GM12878 (cell line): Measurements from ENCODE around the gene SLAMF8. TPM values are rescaled to one million over a fixed set of nuclear protein-coding genes. Genes with fewer than 3 reads are reported as not detected.

Experiments used
- ATAC-seq: fragments of 200-7000 bp; cut with Tn5 transposase; 3 replicates; pipeline ENCODE4 v1.9.1; 2020; ENCODE audit warnings: mild to moderate bottlenecking, moderate library complexity
- BruUV-seq: library from RNA; stranded (reverse); fragments of 400-500 nt; replicated peaks from 2 replicates; lab custom pipeline; 2021; lab: Mats Ljungman, UMichigan
- CTCF ChIA-PET: fragments of 300-600 bp; sonication (Branson Sonifier 250); formaldehyde crosslinking; extraction: SDS; loops from one replicate; lab custom pipeline; 2021; ENCODE audit warnings: inconsistent platforms; lab: Yijun Ruan, JAX
- POLR2A ChIA-PET: fragments of 350-600 bp; formaldehyde crosslinking; extraction: SDS; loops from one replicate; lab custom pipeline; 2021; ENCODE audit warnings: inconsistent platforms; lab: Charles Lee
- RAD21 ChIA-PET: fragments of 300-600 bp; sonication (Branson Sonifier 250); formaldehyde crosslinking; loops from one replicate; lab custom pipeline; 2023; ENCODE audit warnings: antibody characterized with exemption; ENCODE audit not compliant: unreplicated experiment; lab: Charles Lee
- SMC1A ChIA-PET: fragments of 300-600 bp; sonication (Branson Sonifier 250); formaldehyde crosslinking; loops from one replicate; lab custom pipeline; 2023; ENCODE audit not compliant: unreplicated experiment, uncharacterized antibody; lab: Charles Lee
- DNase-seq: peaks from one replicate; pipeline ENCODE4 v3.0.0-alpha.2; 2011; ENCODE audit warnings: low read depth, low spot score
- FAIRE-seq: peaks from 3 replicates; lab custom pipeline; 2011; peaks lifted over from hg19 to GRCh38; lab: Jason Lieb, UNC
- H2AFZ ChIP-seq: 2 replicates; pipeline ENCODE4 v1.6.0; 2011; ENCODE audit warnings: low read depth, low read length, control low read depth; ENCODE audit not compliant: control insufficient read depth
- H3K27ac ChIP-seq: 2 replicates; pipeline ENCODE4 v1.5.1; 2011; ENCODE audit warnings: control low read depth; ENCODE audit not compliant: control insufficient read depth, insufficient read depth
- H3K27me3 ChIP-seq, 2 experiments: replicated peaks in 1 of 2; 2 replicates each; pipeline versions ENCODE4 v1.6.0 to v1.6.1; 2011; ENCODE audit warnings: low read length in 1 of 2; ENCODE audit not compliant: control insufficient read depth in 2 of 2, insufficient read depth in 2 of 2
- H3K36me3 ChIP-seq, 2 experiments: 2 replicates each; pipeline ENCODE4 v1.5.1; 2011; ENCODE audit warnings: low read length in 1 of 2; ENCODE audit not compliant: control insufficient read depth in 2 of 2, insufficient read depth in 2 of 2
- H3K4me1 ChIP-seq: 2 replicates; pipeline ENCODE4 v1.6.1; 2011; ENCODE audit warnings: mild to moderate bottlenecking, low read length, moderate library complexity, mixed read lengths; ENCODE audit not compliant: control insufficient read depth, insufficient read depth
- H3K4me2 ChIP-seq: 2 replicates; pipeline ENCODE4 v1.6.0; 2011; ENCODE audit warnings: control low read depth; ENCODE audit not compliant: control insufficient read depth, insufficient read depth
- H3K4me3 ChIP-seq: fragments of 200-600 bp; sonication (generic); 2 replicates; pipeline ENCODE4 v1.5.1; 2016
- H3K79me2 ChIP-seq: 2 replicates; pipeline ENCODE4 v1.6.0; 2011; ENCODE audit warnings: low read length; ENCODE audit not compliant: control insufficient read depth, insufficient read depth
- H3K9ac ChIP-seq: 2 replicates; pipeline ENCODE4 v1.8.0; 2011; ENCODE audit warnings: low read length, control low read depth, mixed read lengths; ENCODE audit not compliant: control insufficient read depth, insufficient read depth
- H3K9me3 ChIP-seq: replicated peaks from 3 replicates; pipeline ENCODE4 v1.5.1; 2011; ENCODE audit warnings: mild to moderate bottlenecking, low read length; ENCODE audit not compliant: control insufficient read depth, insufficient read depth
- H4K20me1 ChIP-seq: 2 replicates; pipeline ENCODE4 v1.6.0; 2011; ENCODE audit not compliant: control insufficient read depth, insufficient read depth
- BHLHE40 ChIP-seq, 2 experiments: fragments of 450-650 bp in 1 of 2; IDR thresholded peaks; 2 replicates each; pipeline ENCODE4 v1.6.1; 2011 to 2017; ENCODE audit warnings: low read depth in 2 of 2, borderline replicate concordance in 1 of 2, improper control_type of control experiment in 1 of 2, low read length in 1 of 2, mild to moderate bottlenecking in 1 of 2
- E2F8 ChIP-seq: fragments of 450-650 bp; IDR thresholded peaks from 2 replicates; pipeline ENCODE4 v1.6.1; 2018; ENCODE audit warnings: mild to moderate bottlenecking, low read depth, moderate library complexity; ENCODE audit not compliant: partially characterized antibody
- RAD21 ChIP-seq: IDR thresholded peaks from 2 replicates; pipeline ENCODE4 v1.6.1; 2011; ENCODE audit warnings: mild to moderate bottlenecking, low read depth, low read length, moderate library complexity; ENCODE audit not compliant: insufficient read depth
- ZNF687 ChIP-seq: fragments of 450-650 bp; IDR thresholded peaks from 2 replicates; pipeline ENCODE4 v1.6.1; 2017; ENCODE audit warnings: mild to moderate bottlenecking, moderate library complexity
- WGBS: methylation state at CpG from one replicate; pipeline ENCODE4 v1.1.6; 2016; ENCODE audit warnings: low lambda C conversion rate; ENCODE audit not compliant: insufficient replicate concordance, insufficient coverage; ENCODE audit errors: missing lambda C conversion rate; 5-methylcytosine and 5-hydroxymethylcytosine counted together
- in situ Hi-C: fragments of 300-500 bp; cut with MboI; formaldehyde crosslinking; loops from 9 replicates; pipeline ENCODE4 v1.14.3; 2018; ENCODE audit warnings: mixed read lengths
- intact Hi-C: fragments of 100-400 bp; cut with micrococcal nuclease; formaldehyde crosslinking; loops from one replicate; pipeline ENCODE4 v1.14.2; 2022; ENCODE audit not compliant: unreplicated experiment
- polyA plus RNA-seq, 11 experiments: library from polyadenylated mRNA; depleted of rRNA in 4 of 11; unstranded in 6 of 11; stranded (reverse) in 5 of 11; fragments of >200 nt; fragmentation: Nextera tagmentation in 4 of 11; fragmentation: Illumina TruSeq in 1 of 11; extraction: Ambion mirVana in 4 of 11; extraction: Trizol in 1 of 11; gene quantifications; 1 replicate in 1 of 11; 2 replicates in 10 of 11; pipeline versions ENCODE4 v1.2.1 to v1.2.3, GENCODE V29; 2011 to 2016; ENCODE audit warnings: inconsistent platforms in 2 of 11, missing spikeins in 2 of 11, low read depth in 1 of 11
- total RNA-seq, 4 experiments: library from RNA; depleted of rRNA in 3 of 4; stranded (reverse); fragments of >200 nt in 3 of 4; fragmentation: Illumina TruSeq in 1 of 4; extraction: Trizol in 1 of 4; gene quantifications; 2 replicates each; pipeline versions ENCODE4 v1.2.1 to v1.2.3, GENCODE V29; 2013 to 2021
- TF ChIP-seq, protein P1 (sequence below): IDR thresholded peaks from 2 replicates; pipeline ENCODE4 v1.6.1; 2011; ENCODE audit warnings: borderline replicate concordance, low read depth, mild to moderate bottlenecking, moderate library complexity, mixed read lengths, low read length; ENCODE audit not compliant: insufficient read depth; ENCODE audit errors: extremely low read length
- TF ChIP-seq, protein P2 (sequence below), 3 experiments: IDR thresholded peaks in 2 of 3; conservative IDR thresholded peaks in 1 of 3; 2 replicates each; pipeline ENCODE4 v1.5.1; 2011; ENCODE audit warnings: low read depth in 3 of 3, low read length in 3 of 3, mild to moderate bottlenecking in 3 of 3, control low read depth in 2 of 3, moderate library complexity in 2 of 3, inconsistent platforms in 1 of 3, mixed read lengths in 1 of 3; ENCODE audit not compliant: control insufficient read depth in 2 of 3, insufficient read depth in 1 of 3; ENCODE audit errors: extremely low read depth in 1 of 3

Gene SLAMF8
- total and polyA plus RNA-seq, 10 of the 15 experiments (the other 5 are each of a cell fraction or from before 2014, with no cell fraction given), result 0.04 to 0.69 (median 0.10) TPM; not detected in 3

- H3K4me1 ChIP-seq, result no peaks in the 10 kb centered on the region
- H3K9me3 ChIP-seq, result no peaks in the 10 kb centered on the region
- RAD21 ChIA-PET, result interaction anchor here (0.8 to 1.2 kb wide), 3 partner anchors 10 to 102 kb away, joined by 3 to 6 read pairs (median 4); no protein-coding TSS in a partner anchor
- TF ChIP-seq, protein P1, sequence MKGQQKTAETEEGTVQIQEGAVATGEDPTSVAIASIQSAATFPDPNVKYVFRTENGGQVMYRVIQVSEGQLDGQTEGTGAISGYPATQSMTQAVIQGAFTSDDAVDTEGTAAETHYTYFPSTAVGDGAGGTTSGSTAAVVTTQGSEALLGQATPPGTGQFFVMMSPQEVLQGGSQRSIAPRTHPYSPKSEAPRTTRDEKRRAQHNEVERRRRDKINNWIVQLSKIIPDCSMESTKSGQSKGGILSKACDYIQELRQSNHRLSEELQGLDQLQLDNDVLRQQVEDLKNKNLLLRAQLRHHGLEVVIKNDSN, result peak; percentile 13
- TF ChIP-seq RAD21 (peak; percentile 58), ZNF687 (no peak), E2F8 (no peak), BHLHE40 (IDR thresholded peaks at IDR 0.05; ENCODE audit: borderline replicate concordance in 1 of 2, low read depth in 2 of 2, low read length in 1 of 2) (peak in 1 of 2 experiments; percentile 16; a peak in 1 of 4 replicates)
- TF ChIP-seq, protein P2, sequence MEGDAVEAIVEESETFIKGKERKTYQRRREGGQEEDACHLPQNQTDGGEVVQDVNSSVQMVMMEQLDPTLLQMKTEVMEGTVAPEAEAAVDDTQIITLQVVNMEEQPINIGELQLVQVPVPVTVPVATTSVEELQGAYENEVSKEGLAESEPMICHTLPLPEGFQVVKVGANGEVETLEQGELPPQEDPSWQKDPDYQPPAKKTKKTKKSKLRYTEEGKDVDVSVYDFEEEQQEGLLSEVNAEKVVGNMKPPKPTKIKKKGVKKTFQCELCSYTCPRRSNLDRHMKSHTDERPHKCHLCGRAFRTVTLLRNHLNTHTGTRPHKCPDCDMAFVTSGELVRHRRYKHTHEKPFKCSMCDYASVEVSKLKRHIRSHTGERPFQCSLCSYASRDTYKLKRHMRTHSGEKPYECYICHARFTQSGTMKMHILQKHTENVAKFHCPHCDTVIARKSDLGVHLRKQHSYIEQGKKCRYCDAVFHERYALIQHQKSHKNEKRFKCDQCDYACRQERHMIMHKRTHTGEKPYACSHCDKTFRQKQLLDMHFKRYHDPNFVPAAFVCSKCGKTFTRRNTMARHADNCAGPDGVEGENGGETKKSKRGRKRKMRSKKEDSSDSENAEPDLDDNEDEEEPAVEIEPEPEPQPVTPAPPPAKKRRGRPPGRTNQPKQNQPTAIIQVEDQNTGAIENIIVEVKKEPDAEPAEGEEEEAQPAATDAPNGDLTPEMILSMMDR (IDR thresholded peaks at IDR 0.05 in 2 of 3, conservative IDR thresholded peaks at IDR 0.05 in 1 of 3; ENCODE audit: control insufficient read depth in 2 of 3, extremely low read depth in 1 of 3, insufficient read depth in 1 of 3, low read depth in 3 of 3, low read length in 3 of 3), result peak; percentile 54 to 67 (median 64)
- POLR2A ChIA-PET, result no interaction called here
- H3K4me3 ChIP-seq, result no peak overlapping the region
- 0% methylated on average over 2 of the region's 2 CpGs for WGBS
- FAIRE-seq (peak; percentile 44), ATAC-seq (peak; percentile 51; the same call in 2 of the 3 replicates), DNase-seq (no peak)
- SMC1A ChIA-PET, result interaction anchor here (0.8 to 1.7 kb wide), 4 partner anchors 9 to 576 kb away, joined by 3 to 7 read pairs (median 4); no protein-coding TSS in a partner anchor
- in situ Hi-C loops, result no loop called here
- H3K4me2 ChIP-seq, result no peak overlapping the region
- no peaks in the 10 kb centered on the region for H3K79me2 ChIP-seq
- H3K9ac ChIP-seq, result no peak overlapping the region
- CTCF ChIA-PET, result interaction anchor here (0.6 to 2.8 kb wide), 13 partner anchors 9 to 658 kb away, joined by 3 to 18 read pairs (median 4); partner anchors contain the start of gene DUSP23
- no peak overlapping the region for H2AFZ ChIP-seq
- BruUV-seq, result no TSS peak
- no peaks in the 10 kb centered on the region for H4K20me1 ChIP-seq
- intact Hi-C loops, result loop anchor here (10.0 kb wide), 1 partner anchor 576 kb away; no protein-coding TSS in a partner anchor
- H3K27me3 ChIP-seq, result peaks cover under 1 to 5% of the 10 kb centered on the region in 2 experiments; a peak in 2 of 4 replicates
- no peak overlapping the region for H3K27ac ChIP-seq
- H3K36me3 ChIP-seq, result no peaks in the 10 kb centered on the region
These were observed 36.3 kb upstream of the SLAMF8 start for GRCh38 chr1:159790237-159790917.
